HepG2 (cell line): Measurements from ENCODE around the gene MTF2. TPM values are rescaled to one million over a fixed set of nuclear protein-coding genes. Genes with fewer than 3 reads are reported as not detected.

Source experiments
- EP300 ChIP-seq, 3 experiments: sonication (generic) in 1 of 3; formaldehyde crosslinking in 1 of 3; IDR thresholded peaks; 2 replicates each; pipeline versions ENCODE4 v1.5.1 to v1.6.1; 2011 to 2020; ENCODE audit warnings: low read depth in 2 of 3, low read length in 2 of 3, borderline replicate concordance in 1 of 3, improper control_type of control experiment in 1 of 3, mild to moderate bottlenecking in 1 of 3, missing genetic modification reagents in 1 of 3, moderate library complexity in 1 of 3
- ETV5 ChIP-seq: IDR thresholded peaks from 2 replicates; pipeline ENCODE4 v1.6.1; 2018; ENCODE audit warnings: missing biosample characterization, missing genetic modification reagents, inconsistent platforms, borderline replicate concordance
- NFE2 ChIP-seq: sonication (generic); formaldehyde crosslinking; IDR thresholded peaks from 2 replicates; pipeline ENCODE4 v1.4.0; 2020; ENCODE audit warnings: missing genetic modification reagents
- NFE2L1 ChIP-seq: sonication (generic); formaldehyde crosslinking; IDR thresholded peaks from 2 replicates; pipeline ENCODE4 v1.4.0; 2020; ENCODE audit warnings: missing genetic modification reagents, mild to moderate bottlenecking, borderline replicate concordance
- POGZ ChIP-seq: sonication (generic); formaldehyde crosslinking; IDR thresholded peaks from 2 replicates; pipeline ENCODE4 v1.4.0; 2020; ENCODE audit warnings: mild to moderate bottlenecking, missing genetic modification reagents
- SMARCC2 ChIP-seq: fragments of 450-650 bp; IDR thresholded peaks from 2 replicates; pipeline ENCODE4 v1.6.1; 2017; ENCODE audit warnings: antibody characterized with exemption, mild to moderate bottlenecking
- TEAD3 ChIP-seq: optimal IDR thresholded peaks from 2 replicates; pipeline ENCODE3; 2016; ENCODE audit warnings: borderline replicate concordance
- XBP1 ChIP-seq: sonication (generic); formaldehyde crosslinking; IDR thresholded peaks from 2 replicates; pipeline ENCODE4 v1.5.0; 2020; ENCODE audit warnings: missing genetic modification reagents
- YEATS2 ChIP-seq: sonication (generic); formaldehyde crosslinking; IDR thresholded peaks from 2 replicates; pipeline ENCODE4 v1.4.0; 2020; ENCODE audit warnings: missing genetic modification reagents, borderline replicate concordance
- ZBTB21 ChIP-seq: sonication (generic); formaldehyde crosslinking; IDR thresholded peaks from 2 replicates; pipeline ENCODE4 v1.4.0; 2020; ENCODE audit warnings: missing genetic modification reagents
- ZNF354B ChIP-seq: sonication (generic); formaldehyde crosslinking; IDR thresholded peaks from 2 replicates; pipeline ENCODE4 v1.8.0; 2022; ENCODE audit warnings: mild to moderate bottlenecking, missing genetic modification reagents
- ZNF567 ChIP-seq: sonication (generic); formaldehyde crosslinking; IDR thresholded peaks from 2 replicates; pipeline ENCODE4 v1.8.1; 2023; ENCODE audit warnings: mild to moderate bottlenecking, missing genetic modification reagents, borderline replicate concordance
- polyA plus RNA-seq, 8 experiments: library from polyadenylated mRNA; depleted of rRNA in 3 of 8; stranded (reverse) in 7 of 8; unstranded in 1 of 8; fragments of >200 nt; fragmentation: Illumina TruSeq in 4 of 8; extraction: Trizol in 4 of 8; gene quantifications; 2 replicates each; pipeline versions ENCODE4 v1.2.1 to v1.2.3, GENCODE V29; 2011 to 2016; ENCODE audit warnings: low read depth in 4 of 8, missing spikeins in 1 of 8, mixed read lengths in 1 of 8; ENCODE audit not compliant: insufficient read depth in 1 of 8
- total RNA-seq, 5 experiments: library from RNA; depleted of rRNA; stranded (reverse); fragments of >200 nt; fragmentation: Illumina TruSeq; extraction: Trizol; gene quantifications; 2 replicates each; pipeline ENCODE4 v1.2.3, GENCODE V29; 2016; ENCODE audit warnings: low read depth in 1 of 5
- TF ChIP-seq, protein P1 (sequence below): sonication (generic); formaldehyde crosslinking; IDR thresholded peaks from 2 replicates; pipeline ENCODE4 v1.8.1; 2023; ENCODE audit warnings: mild to moderate bottlenecking, missing genetic modification reagents, borderline replicate concordance
- TF ChIP-seq, protein P2 (sequence below): IDR thresholded peaks from 2 replicates; pipeline ENCODE4 v1.6.1; 2016
- TF ChIP-seq, protein P3 (sequence below): sonication (generic); formaldehyde crosslinking; IDR thresholded peaks from 2 replicates; pipeline ENCODE4 v1.4.0; 2020; ENCODE audit warnings: missing genetic modification reagents, borderline replicate concordance
- TF ChIP-seq, protein P4 (sequence below): IDR thresholded peaks from 2 replicates; pipeline ENCODE4 v1.6.1; 2016
- TF ChIP-seq, protein P5 (sequence below): sonication (generic); formaldehyde crosslinking; IDR thresholded peaks from 2 replicates; pipeline ENCODE4 v1.4.0; 2020; ENCODE audit warnings: missing genetic modification reagents
- TF ChIP-seq, protein P6 (sequence below): sonication (generic); formaldehyde crosslinking; IDR thresholded peaks from 2 replicates; pipeline ENCODE4 v1.4.0; 2020; ENCODE audit warnings: missing genetic modification reagents

MTF2 gene
- total and polyA plus RNA-seq, 2 of the 13 experiments (the other 11 are each of a cell fraction or from before 2014, with no cell fraction given) = 48.7 to 53.9 TPM

DNA sequence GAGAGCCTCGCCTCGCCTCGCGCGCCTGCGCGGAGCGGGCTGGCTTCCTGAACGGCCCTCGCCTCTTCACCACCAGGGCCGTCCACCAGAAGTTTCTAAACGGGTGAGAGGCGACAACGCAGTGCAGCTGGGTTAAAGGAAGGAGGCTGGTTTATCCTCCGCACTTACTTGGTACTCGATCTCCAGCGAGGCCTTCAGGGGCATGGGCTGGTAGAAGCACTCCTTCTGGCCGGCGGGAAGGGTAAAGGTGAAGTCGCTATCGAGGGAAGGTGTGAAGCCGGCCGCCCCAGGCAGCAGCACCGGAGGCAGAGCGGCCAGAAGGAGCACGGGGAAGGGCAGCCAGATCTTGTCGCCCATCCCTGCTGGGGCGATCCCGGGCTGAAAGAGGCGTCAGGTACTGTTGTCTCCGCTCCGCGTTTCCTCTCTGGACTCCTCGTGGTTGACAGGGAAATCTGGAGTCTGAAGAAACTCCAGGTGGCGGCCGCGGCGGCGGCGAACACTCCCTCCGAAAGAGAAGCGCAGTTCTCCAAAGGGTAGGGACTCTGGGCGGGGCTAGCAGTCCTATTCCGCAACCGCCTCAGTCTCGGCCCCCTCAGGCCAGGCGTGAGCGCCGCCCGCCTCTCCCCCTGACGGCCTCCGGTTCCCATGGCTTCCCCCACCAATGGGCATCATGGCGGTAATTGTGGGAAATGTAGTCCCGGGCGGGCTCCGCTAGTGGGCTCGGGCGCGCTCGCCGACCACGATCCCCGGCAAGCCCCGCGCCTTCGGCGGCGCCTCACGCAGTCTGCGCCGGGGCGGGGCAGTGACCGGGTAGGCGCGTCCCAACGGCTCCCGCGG, 101.0 kb downstream of the MTF2 start, which contains the start of gene TMED5 (continued):
- TF ChIP-seq EP300 (IDR thresholded peaks at IDR 0.05; ENCODE audit: low read depth in 2 of 2, low read length in 2 of 2) (no peak), EP300 (CRISPR knock-in tag; IDR thresholded peaks at IDR 0.05; ENCODE audit: borderline replicate concordance) (no peak), TEAD3 (CRISPR knock-in tag) (no peak), ETV5 (CRISPR knock-in tag) (peak; percentile 8; the same call in 1 of the 2 replicates), NFE2 (CRISPR knock-in tag) (no peak), ZNF567 (CRISPR knock-in tag) (peak; percentile 88), ZNF354B (CRISPR knock-in tag) (no peak), SMARCC2 (no peak), ZBTB21 (CRISPR knock-in tag) (no peak), YEATS2 (CRISPR knock-in tag) (peak; percentile 46; the same call in 1 of the 2 replicates), POGZ (peak; percentile 48; the same call in 1 of the 2 replicates), XBP1 (CRISPR knock-in tag) (peak; percentile 77; the same call in 1 of the 2 replicates), NFE2L1 (peak; percentile 84)
- TF ChIP-seq, protein P1, sequence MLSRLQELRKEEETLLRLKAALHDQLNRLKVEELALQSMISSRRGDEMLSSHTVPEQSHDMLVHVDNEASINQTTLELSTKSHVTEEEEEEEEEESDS (CRISPR knock-in tag) = peak; percentile 34; the same call in 1 of the 2 replicates
- TF ChIP-seq, protein P2, sequence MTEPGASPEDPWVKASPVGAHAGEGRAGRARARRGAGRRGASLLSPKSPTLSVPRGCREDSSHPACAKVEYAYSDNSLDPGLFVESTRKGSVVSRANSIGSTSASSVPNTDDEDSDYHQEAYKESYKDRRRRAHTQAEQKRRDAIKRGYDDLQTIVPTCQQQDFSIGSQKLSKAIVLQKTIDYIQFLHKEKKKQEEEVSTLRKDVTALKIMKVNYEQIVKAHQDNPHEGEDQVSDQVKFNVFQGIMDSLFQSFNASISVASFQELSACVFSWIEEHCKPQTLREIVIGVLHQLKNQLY (CRISPR knock-in tag) = no peak; the same call in 1 of the 2 replicates
- TF ChIP-seq, protein P3, sequence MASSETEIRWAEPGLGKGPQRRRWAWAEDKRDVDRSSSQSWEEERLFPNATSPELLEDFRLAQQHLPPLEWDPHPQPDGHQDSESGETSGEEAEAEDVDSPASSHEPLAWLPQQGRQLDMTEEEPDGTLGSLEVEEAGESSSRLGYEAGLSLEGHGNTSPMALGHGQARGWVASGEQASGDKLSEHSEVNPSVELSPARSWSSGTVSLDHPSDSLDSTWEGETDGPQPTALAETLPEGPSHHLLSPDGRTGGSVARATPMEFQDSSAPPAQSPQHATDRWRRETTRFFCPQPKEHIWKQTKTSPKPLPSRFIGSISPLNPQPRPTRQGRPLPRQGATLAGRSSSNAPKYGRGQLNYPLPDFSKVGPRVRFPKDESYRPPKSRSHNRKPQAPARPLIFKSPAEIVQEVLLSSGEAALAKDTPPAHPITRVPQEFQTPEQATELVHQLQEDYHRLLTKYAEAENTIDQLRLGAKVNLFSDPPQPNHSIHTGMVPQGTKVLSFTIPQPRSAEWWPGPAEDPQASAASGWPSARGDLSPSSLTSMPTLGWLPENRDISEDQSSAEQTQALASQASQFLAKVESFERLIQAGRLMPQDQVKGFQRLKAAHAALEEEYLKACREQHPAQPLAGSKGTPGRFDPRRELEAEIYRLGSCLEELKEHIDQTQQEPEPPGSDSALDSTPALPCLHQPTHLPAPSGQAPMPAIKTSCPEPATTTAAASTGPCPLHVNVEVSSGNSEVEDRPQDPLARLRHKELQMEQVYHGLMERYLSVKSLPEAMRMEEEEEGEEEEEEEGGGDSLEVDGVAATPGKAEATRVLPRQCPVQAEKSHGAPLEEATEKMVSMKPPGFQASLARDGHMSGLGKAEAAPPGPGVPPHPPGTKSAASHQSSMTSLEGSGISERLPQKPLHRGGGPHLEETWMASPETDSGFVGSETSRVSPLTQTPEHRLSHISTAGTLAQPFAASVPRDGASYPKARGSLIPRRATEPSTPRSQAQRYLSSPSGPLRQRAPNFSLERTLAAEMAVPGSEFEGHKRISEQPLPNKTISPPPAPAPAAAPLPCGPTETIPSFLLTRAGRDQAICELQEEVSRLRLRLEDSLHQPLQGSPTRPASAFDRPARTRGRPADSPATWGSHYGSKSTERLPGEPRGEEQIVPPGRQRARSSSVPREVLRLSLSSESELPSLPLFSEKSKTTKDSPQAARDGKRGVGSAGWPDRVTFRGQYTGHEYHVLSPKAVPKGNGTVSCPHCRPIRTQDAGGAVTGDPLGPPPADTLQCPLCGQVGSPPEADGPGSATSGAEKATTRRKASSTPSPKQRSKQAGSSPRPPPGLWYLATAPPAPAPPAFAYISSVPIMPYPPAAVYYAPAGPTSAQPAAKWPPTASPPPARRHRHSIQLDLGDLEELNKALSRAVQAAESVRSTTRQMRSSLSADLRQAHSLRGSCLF (CRISPR knock-in tag) = 0 out of 2 replicates have a peak, but pooled peaks have one; percentile 44
- TF ChIP-seq, protein P4, sequence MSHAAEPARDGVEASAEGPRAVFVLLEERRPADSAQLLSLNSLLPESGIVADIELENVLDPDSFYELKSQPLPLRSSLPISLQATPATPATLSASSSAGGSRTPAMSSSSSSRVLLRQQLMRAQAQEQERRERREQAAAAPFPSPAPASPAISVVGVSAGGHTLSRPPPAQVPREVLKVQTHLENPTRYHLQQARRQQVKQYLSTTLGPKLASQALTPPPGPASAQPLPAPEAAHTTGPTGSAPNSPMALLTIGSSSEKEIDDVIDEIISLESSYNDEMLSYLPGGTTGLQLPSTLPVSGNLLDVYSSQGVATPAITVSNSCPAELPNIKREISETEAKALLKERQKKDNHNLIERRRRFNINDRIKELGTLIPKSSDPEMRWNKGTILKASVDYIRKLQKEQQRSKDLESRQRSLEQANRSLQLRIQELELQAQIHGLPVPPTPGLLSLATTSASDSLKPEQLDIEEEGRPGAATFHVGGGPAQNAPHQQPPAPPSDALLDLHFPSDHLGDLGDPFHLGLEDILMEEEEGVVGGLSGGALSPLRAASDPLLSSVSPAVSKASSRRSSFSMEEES (CRISPR knock-in tag) = peak; percentile 25; the same call in 1 of the 2 replicates
- TF ChIP-seq, protein P5, sequence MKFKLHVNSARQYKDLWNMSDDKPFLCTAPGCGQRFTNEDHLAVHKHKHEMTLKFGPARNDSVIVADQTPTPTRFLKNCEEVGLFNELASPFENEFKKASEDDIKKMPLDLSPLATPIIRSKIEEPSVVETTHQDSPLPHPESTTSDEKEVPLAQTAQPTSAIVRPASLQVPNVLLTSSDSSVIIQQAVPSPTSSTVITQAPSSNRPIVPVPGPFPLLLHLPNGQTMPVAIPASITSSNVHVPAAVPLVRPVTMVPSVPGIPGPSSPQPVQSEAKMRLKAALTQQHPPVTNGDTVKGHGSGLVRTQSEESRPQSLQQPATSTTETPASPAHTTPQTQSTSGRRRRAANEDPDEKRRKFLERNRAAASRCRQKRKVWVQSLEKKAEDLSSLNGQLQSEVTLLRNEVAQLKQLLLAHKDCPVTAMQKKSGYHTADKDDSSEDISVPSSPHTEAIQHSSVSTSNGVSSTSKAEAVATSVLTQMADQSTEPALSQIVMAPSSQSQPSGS (CRISPR knock-in tag) = 0 out of 2 replicates have a peak, but pooled peaks have one; percentile 20
- TF ChIP-seq, protein P6, sequence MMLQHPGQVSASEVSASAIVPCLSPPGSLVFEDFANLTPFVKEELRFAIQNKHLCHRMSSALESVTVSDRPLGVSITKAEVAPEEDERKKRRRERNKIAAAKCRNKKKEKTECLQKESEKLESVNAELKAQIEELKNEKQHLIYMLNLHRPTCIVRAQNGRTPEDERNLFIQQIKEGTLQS (CRISPR knock-in tag) = no peak
